OCI-LY7 (cell line): ENCODE results near the gene LTB4R. TPM values are rescaled to one million over a fixed set of nuclear protein-coding genes. Genes with fewer than 3 reads are reported as not detected.

Source experiments
- BruUV-seq: library from RNA; stranded (reverse); fragments of 400-500 nt; replicated peaks from 2 replicates; lab custom pipeline; 2021; lab: Mats Ljungman, UMichigan
- CTCF ChIA-PET: fragments of 300-600 bp; sonication (Branson Sonifier 250); formaldehyde crosslinking; loops from one replicate; lab custom pipeline; 2022; ENCODE audit warnings: antibody characterized with exemption; ENCODE audit not compliant: unreplicated experiment; lab: Charles Lee
- POLR2A ChIA-PET: fragments of 300-600 bp; sonication (Branson Sonifier 250); formaldehyde crosslinking; loops from one replicate; lab custom pipeline; 2022; ENCODE audit warnings: antibody characterized with exemption; lab: Charles Lee
- DNase-seq: peaks from one replicate; pipeline ENCODE4 v3.0.0-alpha.2; 2015; ENCODE audit warnings: low spot score
- H2AFZ ChIP-seq: fragments of 200-600 bp; sonication (generic), shearing (Covaris generic); 2 replicates; pipeline ENCODE4 v1.6.1; 2014; ENCODE audit warnings: mild to moderate bottlenecking, antibody characterized with exemption, low read length, moderate library complexity
- H3K27ac ChIP-seq: fragments of 200-600 bp; sonication (generic); 2 replicates; pipeline ENCODE4 v1.5.1; 2014; ENCODE audit warnings: mixed run types, low read depth, mild to moderate bottlenecking, moderate library complexity, low read length, inconsistent platforms; ENCODE audit not compliant: poor library complexity, severe bottlenecking
- H3K36me3 ChIP-seq: fragments of 200-600 bp; sonication (generic); 2 replicates; pipeline ENCODE4 v1.6.1; 2014; ENCODE audit warnings: mild to moderate bottlenecking, antibody characterized with exemption, low read length, moderate library complexity, mixed read lengths; ENCODE audit not compliant: insufficient read depth
- H3K4me1 ChIP-seq: fragments of 200-600 bp; sonication (generic); 2 replicates; pipeline ENCODE4 v1.5.1; 2014; ENCODE audit warnings: mild to moderate bottlenecking, low read length; ENCODE audit not compliant: insufficient read depth, poor library complexity, severe bottlenecking
- H3K4me2 ChIP-seq: fragments of 200-600 bp; sonication (generic); 2 replicates; pipeline ENCODE4 v1.6.1; 2014; ENCODE audit warnings: mild to moderate bottlenecking, low read length
- H3K4me3 ChIP-seq: fragments of 200-600 bp; sonication (generic); 2 replicates; pipeline ENCODE4 v1.5.1; 2014; ENCODE audit warnings: mild to moderate bottlenecking, low read depth, low read length; ENCODE audit not compliant: poor library complexity, severe bottlenecking
- H3K79me2 ChIP-seq: fragments of 200-600 bp; sonication (generic); 2 replicates; pipeline ENCODE4 v1.6.1; 2016; ENCODE audit warnings: low read depth, mild to moderate bottlenecking, low read length, moderate library complexity, mixed read lengths; ENCODE audit not compliant: insufficient read depth
- H3K9me2 ChIP-seq: fragments of 200-600 bp; sonication (generic); 2 replicates; pipeline ENCODE4 v1.6.1; 2016; ENCODE audit warnings: mild to moderate bottlenecking, low read length, mixed read lengths; ENCODE audit not compliant: insufficient read depth
- H3K9me3 ChIP-seq: fragments of 200-600 bp; sonication (generic); 2 replicates; pipeline ENCODE4 v1.6.1; 2014; ENCODE audit warnings: mild to moderate bottlenecking, mixed run types, low read length, mixed read lengths
- H4K20me1 ChIP-seq: fragments of 200-600 bp; sonication (generic); 2 replicates; pipeline ENCODE4 v1.6.1; 2014; ENCODE audit warnings: mild to moderate bottlenecking, antibody characterized with exemption, low read length, moderate library complexity, mixed read lengths; ENCODE audit not compliant: insufficient read depth
- EZH2phosphoT487 ChIP-seq: fragments of 200-600 bp; sonication (generic); IDR thresholded peaks from 2 replicates; pipeline ENCODE4 v1.6.1; 2018; ENCODE audit warnings: low read depth, borderline replicate concordance, mild to moderate bottlenecking, mixed run types, antibody characterized with exemption, low read length, moderate library complexity, mixed read lengths
- intact Hi-C: fragments of 100-400 bp; cut with micrococcal nuclease; formaldehyde crosslinking; loops from one replicate; pipeline ENCODE4 v1.10.0; 2022; ENCODE audit not compliant: unreplicated experiment
- total RNA-seq, 2 experiments: library from RNA; depleted of rRNA in 1 of 2; stranded (reverse); fragments of >200 nt in 1 of 2; shearing (Covaris generic) in 1 of 2; gene quantifications; 2 replicates each; pipeline ENCODE4 v1.2.3, GENCODE V29; 2014 to 2022
- TF ChIP-seq, protein P1 (sequence below): fragments of 200-600 bp; sonication (generic); conservative IDR thresholded peaks from 2 replicates; pipeline ENCODE4 v1.5.1; 2014; ENCODE audit warnings: mild to moderate bottlenecking, antibody characterized with exemption, low read length, moderate library complexity, mixed read lengths

Gene LTB4R
- total RNA-seq, 2 experiments from 2014 or later = 15.8 to 28.3 TPM

DNA sequence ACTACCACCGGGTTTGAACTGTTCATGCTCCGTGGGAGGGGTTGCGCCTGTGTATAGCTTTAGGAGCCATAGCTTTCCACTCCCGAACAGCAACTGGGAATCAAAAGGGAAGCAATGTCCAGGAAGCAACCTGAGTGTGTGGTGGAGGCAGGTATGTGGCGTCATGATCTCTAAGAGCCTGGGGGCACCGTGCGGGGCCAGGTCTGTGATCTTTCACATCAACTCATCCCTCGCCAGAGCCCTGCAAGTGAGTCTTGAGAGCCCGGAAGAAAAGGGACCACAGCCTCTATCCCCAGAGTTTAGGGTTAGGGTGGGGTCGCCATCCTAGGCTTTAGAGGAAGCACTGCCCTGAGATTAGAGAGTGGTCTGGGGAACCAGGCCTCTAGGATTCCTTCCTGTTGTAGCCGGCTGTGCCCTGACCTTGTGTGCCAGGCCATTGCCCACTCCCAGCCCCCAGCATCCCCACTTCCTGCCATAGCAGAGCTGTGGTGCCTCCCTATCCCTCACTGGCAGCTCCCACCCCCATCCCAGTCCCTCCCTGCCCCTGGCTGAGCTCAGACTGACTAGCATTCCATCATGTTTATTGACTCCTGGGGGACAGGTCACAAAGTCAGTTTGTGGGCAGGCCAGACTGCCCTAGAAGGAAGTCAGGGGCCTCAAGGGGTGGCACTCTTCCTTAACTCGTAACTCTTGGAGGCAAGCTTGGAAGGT, 24.3 kb downstream of the LTB4R start:
- intact Hi-C loops = loop anchor here (10.0 kb wide), 1 partner anchor 339 kb away; no protein-coding TSS in a partner anchor
- H3K4me1 ChIP-seq = peaks cover 37% of the 10 kb centered on the region
- no peak overlapping the region for H3K27ac ChIP-seq
- no peaks in the 10 kb centered on the region for H3K9me3 ChIP-seq
- DNase-seq = no peak
- BruUV-seq = no TSS peak
- no peaks in the 10 kb centered on the region for H4K20me1 ChIP-seq
- ChIA-PET CTCF (interaction anchor here (1.2 kb wide), 1 partner anchor 96 kb away, joined by 6 read pairs; no protein-coding TSS in a partner anchor), POLR2A (interaction anchor here (0.6 to 0.9 kb wide), 2 partner anchors 17 to 1772 kb away, joined by 3 read pairs; no protein-coding TSS in a partner anchor)
- no peak for TF ChIP-seq EZH2phosphoT487
- TF ChIP-seq, protein P1, sequence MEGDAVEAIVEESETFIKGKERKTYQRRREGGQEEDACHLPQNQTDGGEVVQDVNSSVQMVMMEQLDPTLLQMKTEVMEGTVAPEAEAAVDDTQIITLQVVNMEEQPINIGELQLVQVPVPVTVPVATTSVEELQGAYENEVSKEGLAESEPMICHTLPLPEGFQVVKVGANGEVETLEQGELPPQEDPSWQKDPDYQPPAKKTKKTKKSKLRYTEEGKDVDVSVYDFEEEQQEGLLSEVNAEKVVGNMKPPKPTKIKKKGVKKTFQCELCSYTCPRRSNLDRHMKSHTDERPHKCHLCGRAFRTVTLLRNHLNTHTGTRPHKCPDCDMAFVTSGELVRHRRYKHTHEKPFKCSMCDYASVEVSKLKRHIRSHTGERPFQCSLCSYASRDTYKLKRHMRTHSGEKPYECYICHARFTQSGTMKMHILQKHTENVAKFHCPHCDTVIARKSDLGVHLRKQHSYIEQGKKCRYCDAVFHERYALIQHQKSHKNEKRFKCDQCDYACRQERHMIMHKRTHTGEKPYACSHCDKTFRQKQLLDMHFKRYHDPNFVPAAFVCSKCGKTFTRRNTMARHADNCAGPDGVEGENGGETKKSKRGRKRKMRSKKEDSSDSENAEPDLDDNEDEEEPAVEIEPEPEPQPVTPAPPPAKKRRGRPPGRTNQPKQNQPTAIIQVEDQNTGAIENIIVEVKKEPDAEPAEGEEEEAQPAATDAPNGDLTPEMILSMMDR = no peak
- no peak overlapping the region for H3K4me3 ChIP-seq
- no peaks in the 10 kb centered on the region for H3K36me3 ChIP-seq
- H3K4me2 ChIP-seq = no peak overlapping the region
- H3K79me2 ChIP-seq = no peaks in the 10 kb centered on the region
- H2AFZ ChIP-seq = no peak overlapping the region
- no peaks in the 10 kb centered on the region for H3K9me2 ChIP-seq

DNA sequence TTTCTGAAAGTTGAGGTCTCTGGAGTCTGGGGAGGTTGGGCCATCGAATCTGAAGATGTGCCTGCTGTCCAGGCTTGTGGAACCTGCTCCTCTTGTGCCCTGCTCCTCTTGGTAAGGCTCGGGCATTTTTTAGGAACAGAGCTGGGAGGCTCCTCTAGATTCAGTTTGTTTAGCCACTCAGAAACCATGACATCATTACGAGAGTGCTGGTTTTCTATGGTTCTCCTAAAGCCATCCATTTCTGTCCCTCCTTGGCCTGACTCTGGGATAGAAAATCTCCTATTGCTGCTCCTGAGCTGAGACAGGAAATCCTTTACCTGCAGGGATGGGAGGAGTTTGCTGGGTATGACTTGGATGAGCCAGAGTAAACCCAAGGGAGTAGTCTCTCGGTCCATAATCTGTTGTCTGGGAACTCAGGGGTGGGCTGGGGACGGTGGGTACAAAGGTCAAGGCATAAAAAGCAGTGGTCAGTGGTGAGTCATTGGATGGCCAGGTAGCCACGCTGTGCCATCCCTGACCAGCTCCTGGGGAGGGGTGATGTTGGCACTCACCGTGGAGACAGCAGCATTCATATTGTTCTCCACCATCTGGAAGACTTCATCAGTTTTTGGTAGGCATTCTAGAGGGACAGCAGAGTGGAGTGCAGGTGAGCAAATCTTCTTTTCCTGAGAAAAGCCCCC, 26.0 kb downstream of the LTB4R start:
- Histone ChIP-seq H3K9me2 (no peaks in the 10 kb centered on the region), H3K79me2 (no peaks in the 10 kb centered on the region), H3K4me1 (peaks cover 36% of the 10 kb centered on the region), H3K4me2 (no peak overlapping the region), H3K27ac (no peak overlapping the region), H3K9me3 (no peaks in the 10 kb centered on the region), H4K20me1 (no peaks in the 10 kb centered on the region), H3K4me3 (no peak overlapping the region), H2AFZ (no peak overlapping the region), H3K36me3 (no peaks in the 10 kb centered on the region)
- no peak for DNase-seq
- intact Hi-C loops = loop anchor here (10.0 kb wide), 1 partner anchor 338 kb away; no protein-coding TSS in a partner anchor
- BruUV-seq = no TSS peak
- TF ChIP-seq EZH2phosphoT487 = no peak
- TF ChIP-seq, protein P1 = no peak
- ChIA-PET CTCF (interaction anchor here (3.6 kb wide), 1 partner anchor 94 kb away, joined by 16 read pairs; no protein-coding TSS in a partner anchor), POLR2A (no interaction called here)
